ENCODE data around the gene USP25.

USP25 gene

DNA sequence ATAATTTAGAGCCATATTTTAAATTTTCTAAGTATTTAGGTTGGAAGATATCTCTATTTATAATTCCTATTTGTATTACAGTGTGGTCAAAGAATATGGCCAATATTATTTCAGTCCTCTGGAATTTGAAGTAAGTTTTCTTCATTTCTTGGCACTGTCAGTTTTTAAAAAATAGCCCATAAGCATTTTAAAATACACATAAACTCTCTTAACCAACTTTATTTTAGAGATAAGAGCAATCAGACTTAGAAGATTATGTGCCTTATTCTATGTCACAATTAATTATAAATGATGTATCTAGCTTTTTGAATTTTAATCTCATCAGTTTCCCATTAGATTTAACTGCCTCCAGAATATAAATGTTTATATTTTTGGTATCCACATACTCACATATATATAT lies 130.8 kb downstream of the USP25 start:
- TF ChIP-seq, protein P1, sequence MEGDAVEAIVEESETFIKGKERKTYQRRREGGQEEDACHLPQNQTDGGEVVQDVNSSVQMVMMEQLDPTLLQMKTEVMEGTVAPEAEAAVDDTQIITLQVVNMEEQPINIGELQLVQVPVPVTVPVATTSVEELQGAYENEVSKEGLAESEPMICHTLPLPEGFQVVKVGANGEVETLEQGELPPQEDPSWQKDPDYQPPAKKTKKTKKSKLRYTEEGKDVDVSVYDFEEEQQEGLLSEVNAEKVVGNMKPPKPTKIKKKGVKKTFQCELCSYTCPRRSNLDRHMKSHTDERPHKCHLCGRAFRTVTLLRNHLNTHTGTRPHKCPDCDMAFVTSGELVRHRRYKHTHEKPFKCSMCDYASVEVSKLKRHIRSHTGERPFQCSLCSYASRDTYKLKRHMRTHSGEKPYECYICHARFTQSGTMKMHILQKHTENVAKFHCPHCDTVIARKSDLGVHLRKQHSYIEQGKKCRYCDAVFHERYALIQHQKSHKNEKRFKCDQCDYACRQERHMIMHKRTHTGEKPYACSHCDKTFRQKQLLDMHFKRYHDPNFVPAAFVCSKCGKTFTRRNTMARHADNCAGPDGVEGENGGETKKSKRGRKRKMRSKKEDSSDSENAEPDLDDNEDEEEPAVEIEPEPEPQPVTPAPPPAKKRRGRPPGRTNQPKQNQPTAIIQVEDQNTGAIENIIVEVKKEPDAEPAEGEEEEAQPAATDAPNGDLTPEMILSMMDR (IDR thresholded peaks at IDR 0.05; ENCODE audit: borderline replicate concordance, insufficient read depth, low read depth, low read length): no peak
- no peak overlapping the region for H3K4me3 ChIP-seq (ENCODE audit: low read depth, low read length)

DNA sequence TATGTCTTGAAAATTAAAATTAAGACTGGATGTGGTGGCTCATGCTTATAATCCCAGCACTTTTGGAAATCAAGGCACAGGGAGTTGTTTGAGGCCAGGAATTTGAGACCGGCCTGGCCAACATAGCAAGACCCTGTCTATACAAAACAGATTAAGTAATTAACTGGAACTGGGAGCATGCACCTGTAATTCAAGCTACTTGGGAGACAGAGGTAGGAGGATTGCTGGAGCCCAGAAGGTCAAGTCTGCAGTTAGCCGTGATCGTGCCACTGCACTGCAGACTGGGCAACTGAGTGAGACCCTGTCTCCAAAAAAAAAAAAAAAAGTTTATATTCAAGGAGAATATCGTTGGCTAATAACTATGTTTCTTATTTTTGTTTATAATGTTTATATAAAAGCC lies 139.2 kb downstream of the USP25 start:
- TF ChIP-seq, protein P1 (IDR thresholded peaks at IDR 0.05; ENCODE audit: borderline replicate concordance, insufficient read depth, low read depth, low read length): no peak
- H3K4me3 ChIP-seq (ENCODE audit: low read depth, low read length): no peak overlapping the region

DNA sequence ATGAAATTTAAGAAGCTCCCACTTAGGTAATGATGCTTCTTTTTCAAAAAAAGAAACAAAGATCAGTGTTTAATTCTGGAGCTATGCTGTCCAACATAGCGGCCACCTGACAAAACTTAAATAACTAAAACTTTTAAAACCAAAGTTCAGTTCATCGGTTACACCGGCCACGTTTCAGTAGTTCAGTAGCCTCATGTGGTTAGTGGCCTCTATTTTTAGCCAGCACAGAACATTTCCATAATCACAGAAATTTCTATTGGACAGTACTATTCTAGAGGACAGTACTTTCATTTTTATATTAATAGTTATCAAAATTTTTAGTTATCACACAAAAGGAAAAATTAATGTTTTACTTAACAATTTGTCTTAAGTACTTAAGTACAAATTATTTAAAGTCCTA lies 141.0 kb downstream of the USP25 start:
- TF ChIP-seq, protein P1 (IDR thresholded peaks at IDR 0.05; ENCODE audit: borderline replicate concordance, insufficient read depth, low read depth, low read length): no peak
- H3K4me3 ChIP-seq (ENCODE audit: low read depth, low read length): no peak overlapping the region

DNA sequence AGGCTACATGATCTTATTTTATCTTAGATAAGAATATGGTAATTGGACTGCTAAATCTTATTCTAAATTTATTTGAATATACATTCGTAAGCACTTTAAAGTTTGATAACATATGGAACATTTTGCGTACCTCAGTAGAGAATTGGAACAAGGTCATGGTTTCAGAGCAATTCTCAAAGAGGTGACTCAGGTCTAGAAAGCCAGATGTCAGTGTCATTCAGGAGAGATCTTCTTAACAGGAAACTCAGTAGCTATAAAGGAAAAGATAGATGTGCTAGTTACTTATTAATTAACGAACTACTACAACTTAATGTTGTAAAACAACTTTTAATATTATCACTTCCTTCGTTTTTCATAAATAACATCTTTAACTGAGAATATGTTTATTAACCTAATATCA lies 142.5 kb downstream of the USP25 start:
- H3K4me3 ChIP-seq (ENCODE audit: low read depth, low read length): no peak overlapping the region
- TF ChIP-seq, protein P1 (IDR thresholded peaks at IDR 0.05; ENCODE audit: borderline replicate concordance, insufficient read depth, low read depth, low read length): no peak

DNA sequence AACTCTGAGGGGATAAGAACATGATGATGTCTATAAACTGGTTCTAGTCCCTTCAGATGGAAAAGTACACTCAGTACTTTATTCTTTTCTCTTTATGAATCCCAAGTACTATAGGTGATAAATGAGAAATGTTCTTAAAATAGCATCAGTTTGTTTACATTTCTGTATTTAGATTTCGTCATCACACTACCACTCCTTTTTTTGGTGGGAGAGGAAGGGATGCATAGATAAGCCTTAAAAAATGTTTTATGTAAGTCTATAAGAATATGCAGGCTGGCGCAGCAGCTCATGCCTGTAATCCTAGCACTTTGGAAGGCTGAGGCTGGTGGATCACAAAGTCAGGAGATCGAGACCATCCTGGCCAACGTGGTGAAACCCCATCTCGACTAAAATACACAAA lies 144.8 kb downstream of the USP25 start:
- TF ChIP-seq, protein P1 (IDR thresholded peaks at IDR 0.05; ENCODE audit: borderline replicate concordance, insufficient read depth, low read depth, low read length): no peak
- no peak overlapping the region for H3K4me3 ChIP-seq (ENCODE audit: low read depth, low read length)

DNA sequence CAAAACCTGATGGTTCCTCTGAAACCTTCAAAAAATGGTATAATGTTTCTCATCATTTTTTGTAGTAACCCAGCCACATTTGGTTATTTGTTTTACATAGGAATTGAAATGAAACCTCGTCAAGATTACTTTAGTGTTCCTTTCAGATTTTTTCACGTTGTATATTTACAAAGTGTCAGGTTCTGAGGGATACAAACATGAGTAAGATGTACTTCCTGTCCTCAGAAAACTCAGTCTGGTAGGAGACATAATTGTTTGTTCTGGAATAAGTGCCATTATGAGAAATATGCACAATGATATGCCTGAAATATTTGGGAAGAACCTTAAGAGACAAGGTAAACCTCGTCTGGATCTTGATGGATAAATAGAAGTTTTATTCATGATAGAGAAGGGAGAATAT lies 145.5 kb downstream of the USP25 start:
- TF ChIP-seq, protein P1 (IDR thresholded peaks at IDR 0.05; ENCODE audit: borderline replicate concordance, insufficient read depth, low read depth, low read length): no peak
- no peak overlapping the region for H3K4me3 ChIP-seq (ENCODE audit: low read depth, low read length)

DNA sequence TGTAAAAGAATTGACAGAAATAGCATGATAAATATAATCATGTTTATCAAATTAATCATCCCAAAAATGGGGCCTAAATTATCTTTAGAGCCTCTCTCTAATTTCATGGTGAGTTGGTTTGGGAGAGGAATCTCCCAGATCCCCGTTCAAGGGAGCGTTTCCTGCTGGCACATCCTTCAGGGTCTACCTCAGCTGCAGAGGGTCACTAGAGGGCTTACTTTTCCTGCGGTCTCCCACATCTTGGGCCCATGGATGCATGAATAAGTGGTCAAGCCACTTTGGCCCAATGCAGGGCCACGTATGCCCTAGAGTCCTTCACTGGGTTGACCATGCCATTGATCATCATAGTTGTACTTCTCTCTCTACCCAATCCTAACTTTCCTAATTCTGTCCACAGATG lies 164.1 kb downstream of the USP25 start:
- no peak overlapping the region for H3K4me3 ChIP-seq (ENCODE audit: low read depth, low read length)
- TF ChIP-seq, protein P1 (IDR thresholded peaks at IDR 0.05; ENCODE audit: borderline replicate concordance, insufficient read depth, low read depth, low read length): no peak

Measured in GM12875 (cell line).